ENCODE data around the gene DNMT1.

DNA sequence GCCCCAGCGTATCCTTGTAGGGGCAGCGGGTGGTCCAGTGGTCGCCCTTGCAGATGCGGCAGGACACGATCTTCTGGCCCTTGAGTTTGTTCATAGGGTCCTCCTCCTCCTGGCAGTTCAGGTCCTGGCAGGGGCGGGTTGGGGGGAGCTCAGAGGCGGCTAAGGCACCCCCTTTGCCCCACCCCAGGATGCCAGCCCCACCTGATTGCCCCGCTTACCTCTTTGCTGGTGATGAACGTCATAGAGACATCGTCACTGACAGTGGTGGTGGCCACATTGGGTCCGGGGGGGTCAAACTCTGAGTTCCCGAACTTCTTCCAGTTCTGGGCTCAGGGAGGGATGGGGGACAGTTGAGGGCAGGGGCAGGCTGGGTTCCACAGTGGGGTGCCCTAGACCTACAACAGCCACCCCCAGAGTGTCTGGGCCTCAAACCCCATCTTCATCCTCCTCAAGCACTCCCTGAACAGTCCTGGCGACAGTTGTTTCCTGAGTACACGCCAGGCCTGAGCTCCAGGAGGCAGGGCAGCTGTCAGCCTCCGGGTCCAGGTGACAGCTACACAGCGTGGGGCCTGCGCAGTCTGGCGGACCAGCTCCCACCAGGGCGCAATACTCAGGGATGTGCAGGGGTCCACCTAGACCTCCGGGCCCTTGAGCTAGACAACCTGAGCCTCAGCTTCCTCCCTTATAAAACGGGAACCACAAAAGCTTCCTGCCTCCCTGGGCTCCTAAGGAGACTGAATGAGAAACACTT is 77.7 kb downstream of the DNMT1 start:
- TF ChIP-seq, protein P1, sequence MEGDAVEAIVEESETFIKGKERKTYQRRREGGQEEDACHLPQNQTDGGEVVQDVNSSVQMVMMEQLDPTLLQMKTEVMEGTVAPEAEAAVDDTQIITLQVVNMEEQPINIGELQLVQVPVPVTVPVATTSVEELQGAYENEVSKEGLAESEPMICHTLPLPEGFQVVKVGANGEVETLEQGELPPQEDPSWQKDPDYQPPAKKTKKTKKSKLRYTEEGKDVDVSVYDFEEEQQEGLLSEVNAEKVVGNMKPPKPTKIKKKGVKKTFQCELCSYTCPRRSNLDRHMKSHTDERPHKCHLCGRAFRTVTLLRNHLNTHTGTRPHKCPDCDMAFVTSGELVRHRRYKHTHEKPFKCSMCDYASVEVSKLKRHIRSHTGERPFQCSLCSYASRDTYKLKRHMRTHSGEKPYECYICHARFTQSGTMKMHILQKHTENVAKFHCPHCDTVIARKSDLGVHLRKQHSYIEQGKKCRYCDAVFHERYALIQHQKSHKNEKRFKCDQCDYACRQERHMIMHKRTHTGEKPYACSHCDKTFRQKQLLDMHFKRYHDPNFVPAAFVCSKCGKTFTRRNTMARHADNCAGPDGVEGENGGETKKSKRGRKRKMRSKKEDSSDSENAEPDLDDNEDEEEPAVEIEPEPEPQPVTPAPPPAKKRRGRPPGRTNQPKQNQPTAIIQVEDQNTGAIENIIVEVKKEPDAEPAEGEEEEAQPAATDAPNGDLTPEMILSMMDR (IDR thresholded peaks at IDR 0.05) = no peak
- no peak for TF ChIP-seq TAF1 (IDR thresholded peaks at IDR 0.05; ENCODE audit: borderline replicate concordance, low read depth, low read length)

Data from SK-N-SH (cell line).